Measurements from ENCODE around the gene ITGB6. TPM values are rescaled to one million over a fixed set of nuclear protein-coding genes. Genes with fewer than 3 reads are reported as not detected.

Gene ITGB6
- total RNA-seq, 2 donors from 2014 or later = 0.24 TPM; not detected in 1

- no peak for TF ChIP-seq CTCF (conservative IDR thresholded peaks at IDR 0.05)
- Mint-ChIP-seq H3K4me3 (no peak overlapping the region), H3K4me1 (peaks cover 2% of the 10 kb centered on the region), H3K9me3 (no peaks in the 10 kb centered on the region), H3K27me3 (ENCODE audit: insufficient read depth) (no peaks in the 10 kb centered on the region), H3K36me3 (ENCODE audit: low read depth) (no peaks in the 10 kb centered on the region), H3K27ac (no peak overlapping the region)
- no peaks in the 10 kb centered on the region for H3K27me3 ChIP-seq (ENCODE audit: control insufficient read depth, insufficient read depth, low read length, poor library complexity, severe bottlenecking)
- DNase-seq = no peak
- 84 to 100% methylated on average over 2 of the region's 2 CpGs for WGBS, 2 experiments (ENCODE audit: insufficient coverage in 1 of 2, insufficient read length in 1 of 2)
- H3K36me3 ChIP-seq (ENCODE audit: control insufficient read depth, insufficient read depth, low read length) = no peaks in the 10 kb centered on the region
- no peak overlapping the region for H3K9ac ChIP-seq (ENCODE audit: extremely low read depth, low read length, poor library complexity, severe bottlenecking)
- no peak overlapping the region for H3K4me3 ChIP-seq (ENCODE audit: low read length)
- H3K27ac ChIP-seq (ENCODE audit: low read depth, low read length) = no peak overlapping the region
- no peaks in the 10 kb centered on the region for H3K9me3 ChIP-seq (ENCODE audit: control insufficient read depth, low read length)
- no peaks in the 10 kb centered on the region for H3K4me1 ChIP-seq (ENCODE audit: control insufficient read depth, insufficient read depth, low read length)
Observed at GRCh38 chr2:160145471-160145870, 54.6 kb downstream of the ITGB6 start.

GRCh38 chr2:160144280-160144990, 55.6 kb downstream of the ITGB6 start:
- Mint-ChIP-seq H3K36me3 (ENCODE audit: low read depth) (no peaks in the 10 kb centered on the region), H3K27me3 (ENCODE audit: insufficient read depth) (no peaks in the 10 kb centered on the region), H3K27ac (no peak overlapping the region), H3K4me1 (peaks cover 2% of the 10 kb centered on the region), H3K9me3 (no peaks in the 10 kb centered on the region), H3K4me3 (no peak overlapping the region)
- no peak for TF ChIP-seq CTCF (conservative IDR thresholded peaks at IDR 0.05)
- Histone ChIP-seq H3K27me3 (ENCODE audit: control insufficient read depth, insufficient read depth, low read length, poor library complexity, severe bottlenecking) (no peaks in the 10 kb centered on the region), H3K9me3 (ENCODE audit: control insufficient read depth, low read length) (no peaks in the 10 kb centered on the region), H3K4me1 (ENCODE audit: control insufficient read depth, insufficient read depth, low read length) (no peaks in the 10 kb centered on the region), H3K27ac (ENCODE audit: low read depth, low read length) (no peak overlapping the region), H3K9ac (ENCODE audit: extremely low read depth, low read length, poor library complexity, severe bottlenecking) (no peak overlapping the region), H3K4me3 (ENCODE audit: low read length) (no peak overlapping the region), H3K36me3 (ENCODE audit: control insufficient read depth, insufficient read depth, low read length) (no peaks in the 10 kb centered on the region)
- no peak for DNase-seq
- WGBS, 2 experiments (ENCODE audit: insufficient coverage in 1 of 2, insufficient read length in 1 of 2) = 90 to 95% methylated on average over 8 to 9 of the region's 9 CpGs

GRCh38 chr2:160142472-160142871, 57.6 kb downstream of the ITGB6 start:
- Histone ChIP-seq H3K27me3 (ENCODE audit: control insufficient read depth, insufficient read depth, low read length, poor library complexity, severe bottlenecking) (no peaks in the 10 kb centered on the region), H3K4me1 (ENCODE audit: control insufficient read depth, insufficient read depth, low read length) (no peaks in the 10 kb centered on the region), H3K4me3 (ENCODE audit: low read length) (no peak overlapping the region), H3K36me3 (ENCODE audit: control insufficient read depth, insufficient read depth, low read length) (no peaks in the 10 kb centered on the region), H3K27ac (ENCODE audit: low read depth, low read length) (no peak overlapping the region), H3K9ac (ENCODE audit: extremely low read depth, low read length, poor library complexity, severe bottlenecking) (no peak overlapping the region), H3K9me3 (ENCODE audit: control insufficient read depth, low read length) (no peaks in the 10 kb centered on the region)
- no peak for TF ChIP-seq CTCF (conservative IDR thresholded peaks at IDR 0.05)
- H3K36me3 Mint-ChIP-seq (ENCODE audit: low read depth) = no peaks in the 10 kb centered on the region
- H3K4me3 Mint-ChIP-seq = no peak overlapping the region
- no peaks in the 10 kb centered on the region for H3K9me3 Mint-ChIP-seq
- 90 to 92% methylated on average over 3 to 6 of the region's 6 CpGs for WGBS, 2 experiments (ENCODE audit: insufficient coverage in 1 of 2, insufficient read length in 1 of 2)
- H3K27me3 Mint-ChIP-seq (ENCODE audit: insufficient read depth) = no peaks in the 10 kb centered on the region
- no peaks in the 10 kb centered on the region for H3K4me1 Mint-ChIP-seq
- no peak overlapping the region for H3K27ac Mint-ChIP-seq
- DNase-seq = peak; percentile 20
